GM21619 (cell line): Measurements from ENCODE around the gene MAN1C1.
"Not testable (repeated sequence)": the region's sequence is repeated elsewhere in the genome, so short reads cannot be mapped to it uniquely, and the experiment has no call there.

Experiments
- ATAC-seq: cut with Tn5 transposase; IDR thresholded peaks from one replicate; pipeline ENCODE4 v1.9.1; 2021; ENCODE audit not compliant: unreplicated experiment

The MAN1C1 gene

DNA sequence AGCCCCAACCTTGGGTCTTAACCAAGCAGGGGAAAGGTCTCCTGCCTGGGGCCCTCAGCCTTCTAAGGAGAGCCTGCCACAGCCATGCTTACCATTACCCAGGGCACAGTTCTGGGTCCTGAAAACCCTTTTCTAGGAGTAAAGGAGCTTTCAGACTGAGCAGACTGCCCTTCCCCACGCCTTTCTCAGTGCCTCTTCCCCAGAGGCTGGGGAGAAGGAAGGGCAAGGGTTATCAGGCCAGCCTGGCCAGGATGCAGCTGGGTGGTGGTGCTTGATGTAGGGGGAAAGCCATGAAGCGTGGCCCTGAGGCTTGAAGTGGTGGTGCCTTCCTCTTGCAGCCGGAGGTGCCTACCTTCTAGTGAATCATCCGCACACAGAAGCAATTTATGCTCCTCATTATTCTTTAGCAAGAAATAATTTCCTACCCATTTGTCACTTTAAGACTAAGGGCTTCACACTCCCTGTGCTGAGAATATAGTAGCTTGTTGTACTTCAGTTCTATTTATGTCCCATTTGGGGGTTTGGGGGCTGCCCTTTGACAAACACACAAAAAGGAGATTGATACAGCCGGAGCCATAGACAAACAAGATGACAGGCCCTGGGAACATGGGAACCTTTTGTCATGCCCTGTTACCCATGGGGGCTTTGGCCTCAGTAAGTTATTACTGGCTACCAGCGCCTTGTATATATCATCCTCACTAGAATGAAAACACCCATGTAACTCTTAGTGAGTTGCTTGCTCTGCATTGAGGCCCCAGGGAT lies 40.7 kb downstream of the MAN1C1 start:
- ATAC-seq: no peak

DNA sequence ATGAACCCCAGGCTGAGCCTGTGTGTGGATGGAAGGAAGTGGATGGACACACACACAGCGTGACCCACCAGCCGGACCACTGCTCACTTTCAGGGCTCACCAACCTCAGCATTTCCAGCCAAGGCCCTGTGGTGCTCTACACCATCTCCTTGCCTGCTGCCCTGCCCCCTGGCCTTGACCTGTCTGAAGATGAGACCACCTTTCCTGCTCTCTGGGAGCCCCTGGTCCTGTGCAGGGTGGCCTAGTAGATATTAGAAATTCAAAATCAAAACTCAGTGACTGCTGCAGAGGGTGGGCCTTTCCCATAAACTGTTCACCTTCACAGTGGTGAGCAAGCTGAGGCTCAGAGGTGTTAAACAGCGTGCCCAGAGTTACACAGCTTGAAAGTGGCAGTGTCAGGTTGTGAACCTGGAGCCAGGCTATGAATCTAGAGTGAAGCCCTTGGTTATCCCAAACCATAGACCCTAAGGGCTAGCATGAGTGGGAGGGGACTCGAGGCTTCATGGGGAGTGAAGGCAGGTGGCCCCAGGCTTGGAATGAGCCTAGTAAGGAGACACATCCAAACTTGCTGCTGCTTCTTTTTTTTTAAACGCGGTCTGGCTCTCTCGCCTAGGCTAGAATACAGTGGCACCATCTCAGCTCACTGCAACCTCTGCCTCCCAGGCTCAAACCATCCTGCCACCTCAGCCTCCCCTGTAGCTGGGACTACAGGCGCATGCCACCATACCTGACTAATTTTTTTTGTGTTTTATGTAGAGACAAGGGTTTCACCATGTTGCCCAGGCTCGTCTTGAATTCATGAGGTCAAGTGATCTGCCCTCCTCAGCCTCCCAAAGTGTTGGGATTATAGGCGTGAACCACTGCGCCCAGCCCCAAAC lies 41.5 kb downstream of the MAN1C1 start:
- no peak for ATAC-seq

DNA sequence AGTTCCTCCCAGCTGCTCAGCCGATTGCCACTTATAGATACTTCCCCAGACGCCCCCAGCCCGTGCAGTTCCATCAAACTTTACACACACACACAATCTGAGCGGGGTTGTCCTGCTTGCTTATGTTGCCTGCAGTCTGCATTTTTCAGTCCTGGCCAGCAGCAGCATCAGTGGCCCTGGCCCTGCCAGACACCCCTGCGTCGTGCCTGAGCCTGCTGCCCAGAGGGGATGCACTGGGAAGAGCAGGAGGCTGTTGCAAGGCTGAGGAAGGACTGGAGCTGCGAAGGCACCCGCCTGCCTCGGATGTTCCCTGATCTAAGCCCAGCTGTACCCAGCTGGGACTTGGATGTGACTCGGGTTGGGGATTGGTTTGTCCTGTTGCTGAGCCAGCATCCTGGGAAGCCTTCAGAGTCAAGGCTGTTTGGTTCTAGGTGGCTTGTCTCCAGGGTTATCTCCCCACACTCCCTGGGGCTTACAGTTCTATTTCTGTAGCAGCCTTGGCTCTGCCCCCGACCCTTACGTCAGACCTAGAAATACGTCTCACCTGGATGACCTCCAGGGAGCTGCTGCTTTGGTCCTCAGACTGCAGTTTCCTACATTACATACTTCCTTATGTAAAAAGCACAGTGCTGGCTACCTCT lies 42.3 kb downstream of the MAN1C1 start:
- no peak for ATAC-seq

DNA sequence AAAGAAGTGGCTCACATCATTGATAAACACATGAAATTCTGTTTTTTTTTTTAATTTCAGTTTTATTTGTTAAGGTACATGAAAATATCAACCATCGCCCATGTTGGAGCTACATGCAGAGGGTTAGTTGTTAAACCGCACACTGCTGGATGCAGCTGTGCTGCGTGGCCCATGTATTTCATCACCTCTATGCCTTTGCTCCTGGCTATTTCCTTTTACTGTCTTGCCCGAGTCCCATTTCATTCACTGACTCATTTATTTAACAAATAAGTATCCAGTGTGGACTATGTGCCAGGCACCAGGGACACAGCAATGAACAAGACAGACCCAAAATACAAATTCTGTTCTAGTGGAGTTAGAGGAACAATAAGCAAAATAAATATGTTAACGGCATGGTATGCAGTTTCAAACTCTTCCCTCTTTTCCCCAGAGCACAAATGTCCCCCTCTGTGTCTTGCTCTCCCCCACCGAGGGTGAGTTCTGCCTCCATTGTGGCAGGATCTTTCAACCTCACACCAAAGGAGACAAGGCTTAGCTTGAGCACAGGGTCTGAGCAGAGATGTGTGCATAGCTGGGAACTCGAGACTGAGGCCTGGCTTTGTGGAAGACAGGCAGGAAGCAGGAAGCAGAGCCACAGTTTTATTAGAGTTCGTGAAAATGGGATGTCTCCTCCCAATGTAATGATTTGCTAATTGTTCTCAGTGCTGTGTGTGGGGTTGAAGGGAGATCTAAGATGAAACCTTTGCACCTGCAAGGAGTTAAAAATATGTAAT lies 44.6 kb downstream of the MAN1C1 start:
- no peak for ATAC-seq

DNA sequence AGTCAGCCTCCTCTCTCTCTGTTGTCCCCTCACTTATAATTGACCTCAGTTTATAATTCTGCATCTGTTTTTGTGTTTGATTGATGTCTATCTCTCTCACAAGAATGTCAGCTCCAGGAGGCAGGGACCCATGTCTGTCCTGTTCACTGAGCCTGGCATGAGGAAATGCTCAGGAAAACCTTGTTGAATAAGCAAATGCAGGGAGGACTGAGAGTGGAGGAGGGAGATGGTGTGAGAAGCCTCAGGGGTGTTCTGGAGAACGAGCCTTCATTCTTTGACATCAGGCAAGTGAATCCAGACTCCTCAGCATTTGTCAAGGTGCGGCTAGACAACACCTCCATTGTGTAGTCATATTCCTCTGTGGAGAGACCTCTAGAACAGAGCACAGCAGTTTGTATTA lies 45.5 kb downstream of the MAN1C1 start:
- ATAC-seq: no peak

DNA sequence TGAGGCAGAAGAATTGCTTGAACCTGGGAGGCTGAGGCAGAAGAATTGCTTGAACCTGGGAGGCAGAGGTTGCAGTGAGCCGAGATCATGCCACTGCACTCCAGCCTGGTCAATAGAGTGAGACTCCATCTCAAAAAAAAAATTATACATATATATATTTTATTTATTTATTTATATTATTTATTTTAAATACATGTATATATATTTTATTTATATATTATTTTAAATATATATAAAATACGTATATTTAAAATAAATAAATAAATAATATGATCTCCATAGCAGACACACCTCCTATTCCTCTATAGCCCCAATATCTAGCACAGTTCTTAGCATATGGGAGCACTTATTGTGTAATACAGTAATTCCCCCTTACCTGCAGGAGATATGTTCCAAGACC lies 46.4 kb downstream of the MAN1C1 start:
- ATAC-seq: not testable (repeated sequence)

DNA sequence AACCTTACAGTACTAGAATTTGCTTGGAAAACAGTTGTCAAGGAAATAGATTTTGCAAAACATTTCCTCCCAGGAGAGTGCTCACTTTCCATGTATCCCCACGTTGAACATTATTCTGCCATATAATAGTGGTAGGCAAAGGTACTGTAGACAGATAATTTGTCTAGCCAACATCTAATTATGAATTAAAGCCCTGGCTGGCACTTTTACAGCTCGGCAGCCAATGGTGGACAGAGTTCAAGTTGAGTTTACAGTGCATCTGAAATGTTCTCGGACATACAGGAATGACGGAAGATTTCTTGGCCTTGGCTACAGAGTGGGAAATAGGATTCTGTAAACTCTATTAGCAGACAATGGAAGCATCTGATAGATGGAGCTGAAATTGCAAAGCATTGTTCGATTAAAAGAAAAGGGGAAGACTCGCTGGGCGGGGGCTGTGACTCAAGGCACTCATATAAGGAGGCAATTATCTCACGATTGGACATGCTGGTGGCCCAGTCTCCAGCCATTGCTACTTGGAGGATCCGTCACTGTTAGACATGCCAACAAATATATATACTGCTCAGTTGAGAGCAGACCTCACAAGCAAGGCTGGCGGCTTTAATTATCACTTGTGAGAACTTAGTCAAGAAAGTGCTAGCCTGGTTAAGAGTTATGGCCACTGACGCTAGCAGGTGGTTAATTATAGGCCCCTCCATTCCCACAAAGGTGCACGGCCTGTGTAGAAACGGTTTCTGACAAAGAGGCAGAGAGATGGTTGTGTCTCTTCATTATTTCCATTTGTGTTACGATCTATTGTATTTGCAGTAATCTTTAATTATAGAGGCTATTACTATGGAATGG lies 48.0 kb downstream of the MAN1C1 start:
- ATAC-seq: no peak

DNA sequence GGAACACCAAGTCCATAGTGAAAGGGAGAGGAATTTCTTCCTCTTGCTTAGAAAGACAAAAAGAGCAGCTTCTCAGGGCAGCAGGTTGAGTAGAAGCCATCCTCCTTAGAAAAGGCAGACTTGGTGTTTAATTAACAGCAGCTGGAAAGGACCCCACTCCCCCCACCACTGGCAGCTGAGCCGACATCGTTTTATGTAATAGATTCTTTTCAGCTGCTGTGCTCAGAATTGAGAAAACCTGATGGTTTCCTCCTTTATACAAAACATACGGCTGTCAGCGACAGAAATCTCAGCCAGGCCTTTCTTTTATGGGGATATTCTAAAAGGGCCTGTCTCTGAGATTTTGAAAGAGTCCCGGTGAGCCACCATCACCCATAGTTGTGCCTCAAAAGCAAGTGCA lies 49.9 kb downstream of the MAN1C1 start:
- no peak for ATAC-seq

DNA sequence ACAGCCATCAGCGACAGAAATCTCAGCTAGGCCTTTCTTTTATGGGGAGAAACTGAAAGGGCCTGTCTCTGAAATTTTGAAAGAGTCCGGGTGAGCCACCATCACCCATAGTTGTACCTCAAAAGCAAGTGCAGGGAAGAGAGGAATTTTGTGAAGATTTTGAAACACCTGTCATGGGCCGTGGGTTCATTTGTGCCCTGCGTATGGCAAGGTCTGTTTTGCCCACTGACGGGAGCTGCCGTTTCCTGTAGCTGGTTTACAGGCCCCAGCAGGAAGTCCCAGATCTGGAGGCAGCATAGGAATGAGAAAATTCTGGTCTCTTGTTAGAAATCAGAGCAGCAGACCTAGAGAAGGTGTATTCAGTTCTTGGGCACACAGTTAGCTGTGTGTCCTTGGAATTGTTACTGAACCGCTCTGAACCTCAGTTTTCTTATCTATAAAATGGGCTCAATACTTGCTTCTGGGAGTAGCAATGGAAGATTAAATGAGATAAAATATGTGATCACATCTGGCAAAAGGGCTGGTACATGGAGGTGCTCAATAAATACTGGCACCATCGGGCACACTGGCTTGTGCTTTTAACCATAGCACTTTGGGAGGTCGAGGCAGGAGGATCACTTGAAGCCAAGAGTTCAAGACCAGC lies 52.5 kb downstream of the MAN1C1 start:
- no peak for ATAC-seq

DNA sequence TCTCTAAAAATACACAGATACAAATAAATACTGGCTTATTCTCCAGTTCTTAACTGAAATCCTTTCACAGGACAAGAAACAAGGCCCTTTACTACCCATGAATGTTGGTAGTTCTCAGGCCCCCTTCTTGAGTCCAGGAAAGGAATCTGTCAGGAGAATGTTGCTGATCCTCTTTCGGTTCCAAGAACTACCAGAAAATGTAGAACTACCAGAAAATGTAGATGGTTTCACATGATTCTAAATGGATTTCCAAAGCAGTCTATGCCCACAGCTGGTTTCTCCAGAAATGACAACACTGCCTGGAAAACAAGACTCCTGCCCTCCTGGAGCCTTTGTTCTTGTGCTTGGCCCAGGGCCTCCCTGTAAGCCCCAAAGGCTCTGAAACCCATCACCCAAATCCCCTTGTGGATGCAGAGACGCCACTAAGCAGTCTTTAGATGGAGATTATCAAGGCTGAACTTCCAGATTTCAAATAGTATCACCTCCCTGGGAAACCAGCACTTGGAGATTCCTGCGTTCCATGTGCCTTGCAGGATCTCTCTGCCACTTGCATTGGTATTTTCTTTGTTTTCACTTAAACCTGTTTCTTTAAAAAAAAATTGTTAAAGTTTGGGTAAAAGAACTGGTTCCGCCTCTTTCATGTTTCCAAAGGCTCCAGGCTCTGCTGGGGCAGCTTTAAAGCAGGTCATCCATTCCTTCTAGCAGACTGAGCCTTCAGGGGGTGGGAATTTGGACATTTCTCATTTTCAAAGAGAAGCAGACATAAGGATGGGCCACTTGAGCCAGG lies 53.4 kb downstream of the MAN1C1 start:
- no peak for ATAC-seq

DNA sequence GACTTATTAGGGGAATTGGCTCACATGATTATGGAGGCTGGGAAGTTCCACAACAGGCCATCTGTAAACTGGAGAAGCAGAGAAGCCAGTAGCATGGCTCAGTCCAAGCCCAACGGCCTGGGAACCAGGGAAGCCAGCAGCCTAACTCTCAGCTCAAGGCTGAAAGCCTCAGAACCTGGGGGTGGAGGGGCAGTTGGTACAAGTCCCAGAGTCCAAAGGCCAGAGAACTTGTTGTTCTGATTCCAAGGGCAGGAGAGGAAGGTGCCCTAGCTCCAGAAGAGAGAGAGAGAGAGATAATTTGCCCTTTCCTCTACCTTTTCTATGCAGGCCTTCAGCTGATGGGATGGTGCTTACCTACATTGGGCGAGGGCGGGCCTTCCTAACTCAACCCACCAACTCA lies 55.3 kb downstream of the MAN1C1 start:
- ATAC-seq: no peak

DNA sequence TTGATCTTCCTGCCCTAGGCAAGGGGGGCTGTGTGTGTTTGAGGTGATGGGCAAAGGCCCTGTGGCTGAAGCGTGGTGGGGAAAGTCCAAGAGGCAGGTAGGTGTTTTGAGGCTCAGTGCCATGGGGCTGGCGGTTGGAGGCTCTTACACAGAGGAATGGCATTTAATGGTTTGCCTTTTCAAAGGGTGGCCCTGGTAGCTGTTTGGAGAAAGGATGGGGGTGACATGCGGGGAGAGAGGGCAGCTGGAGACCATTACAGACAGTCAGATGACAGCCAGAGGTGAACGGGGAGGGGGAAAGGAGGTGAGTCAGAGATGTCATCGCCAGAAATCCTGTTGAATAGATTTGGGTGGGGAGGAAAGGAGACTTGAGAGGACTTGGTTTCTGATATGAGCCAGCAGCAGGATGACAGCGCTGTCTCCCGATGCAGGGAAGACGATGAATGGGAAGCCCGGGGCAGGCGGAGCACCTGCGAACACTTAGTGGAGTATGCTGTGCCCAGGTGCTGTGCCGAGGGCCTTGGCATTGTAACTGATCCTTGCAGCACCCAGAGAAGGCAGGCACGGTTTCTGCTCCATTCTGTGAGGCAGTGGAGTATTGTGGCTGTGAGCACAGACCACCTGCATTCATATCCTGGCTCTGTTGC lies 56.3 kb downstream of the MAN1C1 start:
- ATAC-seq: no peak

DNA sequence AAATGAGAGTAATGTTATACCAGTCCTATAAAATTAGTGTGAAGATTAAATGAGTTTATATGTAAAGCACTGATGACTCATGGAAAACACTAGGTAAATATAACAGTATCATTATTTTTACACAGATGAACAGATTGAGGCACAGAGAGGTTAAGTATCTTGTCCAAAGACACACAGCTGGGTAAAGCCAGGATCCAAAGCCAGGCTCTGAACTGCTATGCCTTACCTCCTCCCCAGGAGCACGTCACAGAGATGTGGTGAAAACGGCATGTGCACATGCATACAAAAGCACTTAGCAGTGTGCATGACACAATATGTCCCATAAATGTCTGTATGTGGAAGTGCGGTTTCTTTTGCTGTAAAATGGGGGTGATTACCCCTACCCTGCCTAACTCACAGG lies 56.9 kb downstream of the MAN1C1 start:
- ATAC-seq: no peak

DNA sequence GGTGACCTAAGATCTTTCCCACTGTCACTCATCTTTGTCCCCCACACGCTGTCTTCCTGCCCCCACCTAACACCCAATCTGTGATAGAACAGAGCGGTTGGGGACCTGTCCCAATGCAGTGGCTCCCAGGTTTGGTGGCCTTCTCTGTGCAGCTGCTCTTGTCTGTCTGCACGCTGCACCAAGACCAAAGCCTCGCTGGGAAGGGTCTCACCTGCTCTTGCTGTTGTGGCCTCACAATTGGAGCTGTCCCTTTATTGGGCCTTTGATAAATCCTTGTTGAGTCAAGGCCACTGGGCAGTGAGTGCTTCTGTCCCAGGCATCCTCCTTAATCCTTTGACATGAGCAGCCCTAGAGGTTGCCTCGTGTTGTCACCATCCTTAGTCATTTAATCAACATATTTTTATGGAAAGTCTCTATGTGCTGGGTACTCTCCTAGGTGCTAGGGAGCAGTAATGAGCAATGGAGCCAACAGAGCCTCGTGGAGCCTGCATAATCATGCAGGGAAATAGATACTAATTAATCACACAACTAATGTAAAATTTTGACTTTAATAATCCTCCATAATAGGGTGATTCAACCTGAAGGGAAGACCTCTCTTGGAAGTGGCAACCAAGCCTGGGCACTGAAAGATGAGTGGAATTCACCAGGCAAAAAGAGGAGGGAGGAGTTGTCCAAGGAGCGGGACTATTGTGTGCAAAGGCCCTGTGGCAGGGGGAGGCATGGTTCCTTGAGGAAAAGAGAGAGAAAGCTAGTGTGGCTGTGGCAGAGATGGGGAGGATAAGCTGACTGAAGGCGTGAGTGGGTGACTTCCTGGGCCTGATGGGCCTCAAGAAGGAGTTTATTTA lies 57.6 kb downstream of the MAN1C1 start:
- ATAC-seq: no peak

DNA sequence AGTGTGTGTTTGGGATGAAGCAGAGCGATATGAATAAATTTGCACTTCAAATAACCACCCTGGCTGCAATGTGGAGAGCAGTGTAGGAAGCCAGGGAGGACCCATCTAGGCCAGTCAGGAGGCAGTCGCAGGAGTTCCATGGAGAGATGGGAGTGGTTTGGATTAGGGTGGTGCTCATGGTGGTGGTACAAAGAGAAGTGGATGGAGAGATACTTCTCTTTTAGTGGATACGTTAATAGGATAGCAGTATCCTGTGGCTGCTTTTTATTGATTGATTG lies 58.2 kb downstream of the MAN1C1 start:
- ATAC-seq: no peak

DNA sequence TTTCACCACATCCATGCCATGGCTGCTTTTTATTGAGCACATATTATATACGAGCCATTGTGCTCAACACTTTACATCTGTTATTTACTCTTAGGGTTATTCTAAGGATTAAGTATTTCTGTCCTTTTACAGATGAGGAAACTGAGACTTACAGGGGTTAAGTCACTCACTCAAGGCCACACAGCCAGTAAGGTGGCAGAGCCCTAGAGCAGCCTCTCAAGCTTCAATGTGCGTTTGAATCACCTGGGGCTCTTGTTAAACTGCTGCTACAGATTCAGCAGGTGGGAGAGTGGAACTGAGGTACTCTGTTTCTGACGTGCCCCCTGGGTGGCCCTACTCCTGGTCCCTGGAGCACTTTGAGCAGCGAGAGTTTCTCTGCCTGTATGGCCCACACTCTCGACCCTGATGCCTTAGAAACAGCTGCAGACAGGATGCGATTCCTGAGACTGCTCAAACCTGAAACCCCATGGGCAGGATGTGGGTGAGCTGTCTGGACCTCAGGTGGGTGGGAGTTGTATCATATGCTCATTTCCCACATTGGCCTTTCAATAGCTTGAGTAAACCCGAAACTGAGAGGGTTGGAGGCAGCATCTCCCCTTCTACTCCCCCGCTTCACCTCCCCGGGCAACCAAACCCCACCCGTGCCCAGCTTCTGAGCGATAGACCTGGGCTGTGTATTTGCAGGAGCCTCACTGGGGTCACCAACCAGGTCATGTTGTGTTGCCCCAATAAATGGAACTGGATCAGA lies 59.3 kb downstream of the MAN1C1 start:
- peak; percentile 96 for ATAC-seq

DNA sequence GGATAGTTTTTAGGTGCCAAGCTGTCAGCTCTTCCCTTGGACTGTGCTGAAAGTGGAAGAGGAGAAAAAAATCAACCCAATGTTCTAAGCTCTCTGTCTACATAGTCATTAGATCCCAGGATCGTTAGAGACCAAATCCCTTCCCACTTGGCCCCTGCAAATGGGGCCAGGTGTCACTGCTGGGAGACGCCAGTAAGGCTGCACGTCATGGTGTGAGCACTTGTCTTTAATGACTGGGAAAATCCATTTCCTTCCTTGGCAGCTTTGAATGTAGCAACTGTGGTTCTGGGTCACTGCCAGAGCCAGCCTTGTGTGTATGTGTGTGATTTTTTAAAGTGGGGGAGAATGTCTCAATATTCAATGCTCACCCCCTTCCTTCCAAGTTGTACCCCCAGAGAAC lies 59.9 kb downstream of the MAN1C1 start:
- ATAC-seq: no peak
